ENCODE measurements around the gene CUBN. TPM values are rescaled to one million over a fixed set of nuclear protein-coding genes. Genes with fewer than 3 reads are reported as not detected.

The CUBN gene
- total and polyA plus RNA-seq, 2 of the 13 experiments (the other 11 are each of a cell fraction or from before 2014, with no cell fraction given): 0.27 to 0.32 TPM

DNA sequence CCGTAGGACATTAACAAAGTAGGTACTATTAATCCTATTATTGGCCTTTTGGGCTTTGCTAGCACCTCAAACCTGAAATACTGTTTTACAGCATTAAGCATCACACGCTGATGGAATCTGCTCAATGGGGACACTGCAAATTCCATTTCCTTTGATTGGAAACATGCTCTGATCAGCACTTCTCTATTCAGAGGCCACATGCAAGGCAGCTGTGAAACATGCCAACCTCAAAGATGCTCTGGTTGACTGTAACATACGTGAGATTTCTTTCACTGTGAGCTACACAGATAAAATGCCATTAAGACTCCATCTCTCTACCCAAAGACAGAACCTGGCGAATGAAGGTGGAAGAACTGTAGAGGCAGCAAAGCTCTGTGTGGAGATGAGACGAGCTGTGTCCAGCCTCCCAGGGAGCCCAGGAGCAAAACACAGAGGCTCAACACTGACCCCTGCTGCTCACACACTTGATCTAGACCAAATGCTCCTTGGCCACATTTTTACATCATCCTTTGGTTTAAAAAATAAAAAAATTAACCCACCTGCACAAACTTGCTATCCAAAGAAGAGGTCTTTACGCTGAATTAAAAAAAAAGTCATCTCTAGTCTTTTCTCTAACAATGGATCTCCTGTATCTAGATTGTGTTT lies 320.4 kb downstream of the CUBN start:
- BruUV-seq (replicated peaks): no TSS peak
- Histone ChIP-seq H2AFZ (ENCODE audit: low read length) (no peak overlapping the region), H3K9ac (ENCODE audit: insufficient read depth, low read depth, low read length) (no peak overlapping the region), H3K9me3 (ENCODE audit: low read length) (no peaks in the 10 kb centered on the region), H3K36me3 (replicated peaks in 1 of 2; ENCODE audit: control insufficient read depth in 1 of 2, insufficient read depth in 2 of 2, low read length in 2 of 2) (no peaks in the 10 kb centered on the region), H3K79me2 (ENCODE audit: insufficient read depth, low read length) (no peaks in the 10 kb centered on the region), H3K4me2 (ENCODE audit: low read depth, low read length) (no peak overlapping the region), H3K4me3 (replicated peaks in 1 of 3; ENCODE audit: insufficient read depth in 1 of 3, low read depth in 2 of 3, low read length in 3 of 3) (no peak overlapping the region), H3K27me3 (ENCODE audit: control insufficient read depth in 1 of 2, insufficient read depth in 2 of 2, low read length in 2 of 2) (no peaks in the 10 kb centered on the region), H3K4me1 (ENCODE audit: insufficient read depth, low read length) (no peaks in the 10 kb centered on the region), H4K20me1 (ENCODE audit: insufficient read depth, low read length) (no peaks in the 10 kb centered on the region), H3K27ac (ENCODE audit: extremely low read length, insufficient read depth, low read length) (no peak overlapping the region)
- no peak for FAIRE-seq
- peak; percentile 29 for DNase-seq (ENCODE audit: low spot score)
- CTCF ChIA-PET (ENCODE audit: low intra/inter-chr PET ratio, low total read pairs): no interaction called here
- in situ Hi-C loops (cut with HindIII; ENCODE audit: extremely low pct_ligation_motif_present, low pct_unique_long_range_greater_than_20kb): no loop called here
- intact Hi-C loops (cut with micrococcal nuclease; ENCODE audit: unreplicated experiment): no loop called here
- POLR2A ChIA-PET: no interaction called here
- TF ChIP-seq STAG1 (CRISPR knock-in tag; IDR thresholded peaks at IDR 0.05): peak; percentile 45
- TF ChIP-seq CTCF (CRISPR knock-in tag; IDR thresholded peaks at IDR 0.05): peak; percentile 66
- TF ChIP-seq NR3C1 (CRISPR knock-in tag; IDR thresholded peaks at IDR 0.05): no peak
- ATAC-seq: peak; percentile 89
- 95% methylated on average over 5 of the region's 6 CpGs for WGBS (ENCODE audit: low lambda C conversion rate)

DNA sequence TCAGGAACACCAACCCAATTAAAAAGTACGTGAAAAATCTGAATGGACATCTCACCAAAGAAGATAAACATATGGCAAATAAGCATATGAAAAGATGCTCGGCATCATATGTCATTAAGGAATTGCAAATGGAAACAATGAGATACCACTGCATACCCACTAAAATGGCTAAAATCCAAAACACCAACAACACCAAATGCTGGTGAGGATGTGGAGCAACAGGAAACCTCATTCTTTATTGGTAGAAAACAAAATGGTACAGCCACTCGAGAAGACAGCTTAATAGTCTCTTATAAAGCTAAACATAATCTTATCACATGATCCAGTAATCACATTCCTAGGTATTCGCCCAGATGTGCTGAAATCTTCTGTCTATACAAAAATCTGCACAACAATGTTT lies 325.5 kb downstream of the CUBN start:
- no peak overlapping the region for H2AFZ ChIP-seq (ENCODE audit: low read length)
- BruUV-seq (replicated peaks): no TSS peak
- no peak overlapping the region for H3K27ac ChIP-seq (ENCODE audit: extremely low read length, insufficient read depth, low read length)
- POLR2A ChIA-PET: no interaction called here
- peaks cover 9% of the 10 kb centered on the region for H3K4me1 ChIP-seq (ENCODE audit: insufficient read depth, low read length)
- H3K4me2 ChIP-seq (ENCODE audit: low read depth, low read length): no peak overlapping the region
- FAIRE-seq (no peak), DNase-seq (ENCODE audit: low spot score) (no peak), ATAC-seq (no peak)
- H3K4me3 ChIP-seq (replicated peaks in 1 of 3; ENCODE audit: insufficient read depth in 1 of 3, low read depth in 2 of 3, low read length in 3 of 3): no peak overlapping the region
- no peaks in the 10 kb centered on the region for H4K20me1 ChIP-seq (ENCODE audit: insufficient read depth, low read length)
- no peaks in the 10 kb centered on the region for H3K36me3 ChIP-seq (replicated peaks in 1 of 2; ENCODE audit: control insufficient read depth in 1 of 2, insufficient read depth in 2 of 2, low read length in 2 of 2)
- WGBS (ENCODE audit: low lambda C conversion rate): 94% methylated on average over 4 of the region's 4 CpGs
- intact Hi-C loops (cut with micrococcal nuclease; ENCODE audit: unreplicated experiment) (no loop called here), in situ Hi-C loops (cut with HindIII; ENCODE audit: extremely low pct_ligation_motif_present, low pct_unique_long_range_greater_than_20kb) (no loop called here)
- peaks cover 5% of the 10 kb centered on the region for H3K79me2 ChIP-seq (ENCODE audit: insufficient read depth, low read length)
- no peaks in the 10 kb centered on the region for H3K27me3 ChIP-seq (ENCODE audit: control insufficient read depth in 1 of 2, insufficient read depth in 2 of 2, low read length in 2 of 2)
- no peak overlapping the region for H3K9ac ChIP-seq (ENCODE audit: insufficient read depth, low read depth, low read length)
- CTCF ChIA-PET (ENCODE audit: low intra/inter-chr PET ratio, low total read pairs): no interaction called here
- no peaks in the 10 kb centered on the region for H3K9me3 ChIP-seq (ENCODE audit: low read length)
- TF ChIP-seq ZNF589 (CRISPR knock-in tag; conservative IDR thresholded peaks at IDR 0.05): no peak
- no peak for TF ChIP-seq TCF12 (IDR thresholded peaks at IDR 0.05)
- no peak for TF ChIP-seq TCF12 (CRISPR knock-in tag; IDR thresholded peaks at IDR 0.05)
- no peak for TF ChIP-seq HNRNPK (IDR thresholded peaks at IDR 0.05; ENCODE audit: low read depth, low read length, poor library complexity, severe bottlenecking)
- no peak for TF ChIP-seq PRDM4 (CRISPR knock-in tag; IDR thresholded peaks at IDR 0.05; ENCODE audit: borderline replicate concordance)
- no peak for TF ChIP-seq CSRNP1 (CRISPR knock-in tag; IDR thresholded peaks at IDR 0.05)
- TF ChIP-seq, protein P1, sequence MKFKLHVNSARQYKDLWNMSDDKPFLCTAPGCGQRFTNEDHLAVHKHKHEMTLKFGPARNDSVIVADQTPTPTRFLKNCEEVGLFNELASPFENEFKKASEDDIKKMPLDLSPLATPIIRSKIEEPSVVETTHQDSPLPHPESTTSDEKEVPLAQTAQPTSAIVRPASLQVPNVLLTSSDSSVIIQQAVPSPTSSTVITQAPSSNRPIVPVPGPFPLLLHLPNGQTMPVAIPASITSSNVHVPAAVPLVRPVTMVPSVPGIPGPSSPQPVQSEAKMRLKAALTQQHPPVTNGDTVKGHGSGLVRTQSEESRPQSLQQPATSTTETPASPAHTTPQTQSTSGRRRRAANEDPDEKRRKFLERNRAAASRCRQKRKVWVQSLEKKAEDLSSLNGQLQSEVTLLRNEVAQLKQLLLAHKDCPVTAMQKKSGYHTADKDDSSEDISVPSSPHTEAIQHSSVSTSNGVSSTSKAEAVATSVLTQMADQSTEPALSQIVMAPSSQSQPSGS (CRISPR knock-in tag; IDR thresholded peaks at IDR 0.05): no peak
